Kasumi-1 (cell line): Measurements from ENCODE around the gene TRIM41.

Source experiments
- DNase-seq, 2 experiments: peaks; one replicate each; lab custom pipeline; 2025; lab: John Stamatoyannopoulos, UW

Gene TRIM41

GRCh38 chr5:181233088-181233800 is 10.2 kb downstream of the TRIM41 start:
- no peak for DNase-seq

GRCh38 chr5:181233801-181234454 is 10.8 kb downstream of the TRIM41 start:
- no peak for DNase-seq

- no peak for DNase-seq
Observed at GRCh38 chr5:181234455-181235306, 11.6 kb downstream of the TRIM41 start.

GRCh38 chr5:181235323-181235688 is 12.2 kb downstream of the TRIM41 start:
- DNase-seq = no peak

- no peak for DNase-seq
Observed at GRCh38 chr5:181235689-181236366, 12.7 kb downstream of the TRIM41 start.

DNA sequence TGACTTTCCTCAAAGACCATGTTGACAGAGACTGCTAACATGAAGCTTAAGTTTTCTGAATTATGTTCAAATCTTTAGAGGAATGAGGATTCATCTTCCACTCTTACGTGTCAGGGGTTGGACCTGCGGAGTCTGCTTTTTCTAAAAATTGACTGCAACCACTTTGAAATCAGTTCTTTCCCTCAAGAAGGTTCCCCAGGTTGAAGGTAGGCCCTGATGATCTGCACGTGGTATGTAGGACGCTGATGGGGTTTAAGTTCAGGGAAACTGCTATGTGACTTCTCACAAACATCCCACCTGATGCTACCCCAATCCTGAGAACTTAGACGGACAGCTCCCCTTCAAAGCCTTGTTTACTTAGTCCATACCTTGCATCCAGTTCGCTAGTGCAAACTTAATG is 13.4 kb downstream of the TRIM41 start:
- DNase-seq = no peak

DNA sequence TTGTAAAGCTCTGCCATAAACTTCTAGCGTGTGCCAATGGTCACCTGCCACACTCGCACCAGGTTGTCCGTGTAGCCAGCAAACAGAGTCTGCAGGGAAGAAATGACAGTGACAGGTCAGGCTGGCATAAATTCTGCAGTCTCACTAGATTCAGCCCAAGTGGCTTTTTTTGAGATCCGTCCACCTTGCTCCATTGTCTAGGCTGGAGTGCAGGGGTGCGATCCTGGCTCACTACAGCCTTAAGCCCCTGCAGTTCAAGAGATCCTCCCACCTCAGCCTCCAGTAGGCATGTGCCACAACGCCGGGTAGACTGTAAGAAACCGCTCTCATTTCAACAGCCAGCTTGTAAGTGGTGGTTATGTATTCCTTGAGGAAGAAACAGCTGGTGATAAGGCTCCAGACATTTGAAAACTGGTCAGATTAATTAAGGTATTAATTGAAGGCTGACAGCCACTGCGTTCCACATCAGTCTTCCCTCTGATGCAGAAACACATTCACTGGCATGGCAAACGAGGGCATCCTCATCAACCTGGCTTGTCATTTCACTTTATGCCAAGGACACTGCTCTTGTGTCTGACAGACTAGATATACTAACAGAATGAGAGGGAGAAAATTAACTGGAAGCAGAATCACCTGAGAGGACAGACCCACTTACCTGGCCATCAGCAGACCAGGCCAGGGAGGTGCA is 14.0 kb downstream of the TRIM41 start:
- no peak for DNase-seq

DNA sequence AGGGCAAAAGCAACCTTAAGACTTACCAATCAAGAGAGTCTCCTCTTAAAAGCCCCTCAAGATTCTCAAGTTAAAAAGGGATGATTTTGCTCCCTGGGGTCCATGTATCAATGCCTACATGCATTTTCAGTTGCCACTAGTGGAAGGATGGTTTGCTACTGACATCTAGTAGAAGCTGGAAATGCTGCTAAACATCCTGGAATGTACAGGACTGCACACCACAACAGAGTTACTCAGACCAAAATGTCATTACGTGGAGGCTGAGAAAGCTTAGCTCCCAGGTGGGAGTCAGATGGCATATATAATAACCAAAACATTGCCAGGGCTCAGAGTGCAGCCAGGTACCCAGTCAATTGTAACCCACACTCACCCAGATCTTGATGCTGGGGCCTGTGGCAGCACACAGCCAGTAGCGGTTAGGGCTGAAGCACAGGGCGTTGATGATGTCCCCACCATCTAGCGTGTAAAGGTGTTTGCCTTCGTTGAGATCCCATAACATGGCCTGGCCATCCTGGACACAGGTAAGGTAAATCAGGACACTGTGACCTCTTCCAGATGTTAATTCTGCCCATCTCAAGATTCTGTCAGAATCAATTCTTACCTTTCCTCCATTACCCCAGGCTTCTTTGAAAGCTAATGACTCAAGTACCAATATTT is 14.8 kb downstream of the TRIM41 start:
- no peak for DNase-seq

- DNase-seq = no peak
Observed at GRCh38 chr5:181239062-181239663, 16.1 kb downstream of the TRIM41 start.

GRCh38 chr5:181241393-181241975 is 18.4 kb downstream of the TRIM41 start:
- DNase-seq = no peak

DNA sequence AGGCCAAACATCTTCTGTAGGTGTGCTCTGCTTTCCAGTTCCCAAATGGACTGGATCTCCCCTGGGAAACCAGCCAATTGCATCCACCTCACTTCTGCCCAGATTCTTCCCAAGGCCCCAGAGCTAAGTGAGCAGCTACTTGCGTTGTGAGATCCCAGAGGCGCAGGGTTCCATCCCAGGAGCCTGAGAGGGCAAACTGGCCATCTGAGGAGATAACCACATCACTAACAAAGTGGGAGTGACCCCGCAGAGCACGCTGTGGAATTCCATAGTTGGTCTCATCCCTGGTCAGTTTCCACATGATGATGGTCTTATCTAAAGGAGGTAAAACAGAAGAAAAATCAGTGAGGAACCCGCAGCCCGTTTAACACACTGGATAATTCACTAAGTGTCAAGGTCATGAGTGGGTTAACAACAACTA is 19.0 kb downstream of the TRIM41 start:
- no peak for DNase-seq

- no peak for DNase-seq
Observed at GRCh38 chr5:181243018-181243563, 20.0 kb downstream of the TRIM41 start.

DNA sequence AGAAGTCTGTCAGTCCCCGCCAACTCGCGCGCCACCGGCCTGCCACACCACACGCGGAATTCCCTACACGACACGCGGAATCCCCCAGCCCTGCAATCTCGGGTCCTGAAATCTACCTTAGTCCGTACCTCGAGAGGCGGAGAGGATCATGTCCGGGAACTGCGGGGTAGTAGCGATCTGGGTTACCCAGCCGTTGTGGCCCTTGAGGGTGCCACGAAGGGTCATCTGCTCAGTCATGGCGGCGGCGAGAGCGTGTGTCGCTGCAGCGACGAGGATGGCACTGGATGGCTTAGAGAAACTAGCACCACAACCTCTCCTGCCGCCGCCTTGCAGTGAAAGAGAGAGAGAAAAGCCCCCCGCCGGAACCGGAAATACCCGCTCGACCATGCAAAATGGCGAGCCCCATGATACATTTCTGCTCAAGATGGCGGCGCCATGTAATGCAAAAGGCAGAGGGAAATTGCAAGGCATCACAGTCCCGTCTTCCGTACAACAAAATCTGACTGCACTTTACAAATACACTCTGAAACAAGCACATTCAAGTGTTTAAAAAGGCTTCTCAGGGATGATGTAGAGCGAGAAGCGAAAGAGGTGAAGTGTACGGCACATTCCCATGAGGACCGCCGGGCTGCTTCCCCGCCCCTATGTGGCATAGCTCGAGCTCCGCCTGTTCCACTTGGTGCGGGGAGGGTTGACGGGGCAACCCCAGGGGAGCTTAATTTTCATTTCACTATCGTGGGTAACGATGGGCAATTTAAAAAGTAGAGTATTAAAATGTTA is 20.7 kb downstream of the TRIM41 start, which contains the start of gene RACK1:
Gene RACK1 (minus strand): TSS at position 343 of the 780 bp plus-strand sequence. CDS start 106 bp downstream, at position 237.
- DNase-seq = no peak

DNA sequence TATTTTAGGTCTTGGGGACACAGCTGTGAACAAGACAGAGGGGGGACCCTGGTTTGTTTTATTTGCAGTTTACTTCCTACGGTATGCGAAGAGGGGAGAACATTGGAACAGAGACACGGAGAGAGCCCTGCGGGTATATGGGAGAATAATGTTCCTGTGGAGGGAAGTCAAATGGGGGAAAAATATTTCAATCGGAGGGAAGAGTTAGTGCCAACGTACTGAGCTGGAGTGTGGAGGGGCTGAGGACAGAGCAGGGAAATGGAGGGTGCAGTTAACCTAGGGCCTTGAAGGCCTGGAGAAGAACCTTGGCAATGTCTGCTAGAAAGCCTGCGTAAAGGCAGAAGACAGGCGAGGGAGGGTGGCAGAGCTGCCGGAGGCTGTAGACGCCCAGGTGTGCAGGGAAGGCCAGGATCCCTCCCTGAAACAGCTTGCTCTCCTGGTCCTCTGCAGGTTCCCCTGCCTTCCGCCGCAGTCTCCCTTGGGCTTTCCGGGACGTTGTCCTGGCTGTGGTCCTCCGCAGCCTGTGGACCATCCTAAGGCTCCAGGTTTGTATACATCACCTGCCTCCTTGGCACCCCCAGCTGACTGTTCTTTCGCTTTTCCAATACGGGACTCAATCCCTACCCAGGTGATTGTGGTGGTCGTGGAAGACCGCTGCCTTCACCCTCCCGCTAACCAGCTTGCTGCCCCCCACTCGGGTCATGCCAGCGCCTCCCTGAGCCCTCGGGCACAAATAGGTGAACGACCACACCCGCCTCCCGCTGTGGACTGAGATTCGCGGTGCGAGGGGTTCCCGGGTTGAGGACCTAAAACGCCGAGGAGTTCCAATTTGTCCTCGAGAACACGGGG is 22.6 kb downstream of the TRIM41 start:
- no peak for DNase-seq

- DNase-seq = no peak
Observed at GRCh38 chr5:181246276-181247049, 23.4 kb downstream of the TRIM41 start.

- no peak for DNase-seq
Observed at GRCh38 chr5:181248277-181248676, 25.2 kb downstream of the TRIM41 start.

DNA sequence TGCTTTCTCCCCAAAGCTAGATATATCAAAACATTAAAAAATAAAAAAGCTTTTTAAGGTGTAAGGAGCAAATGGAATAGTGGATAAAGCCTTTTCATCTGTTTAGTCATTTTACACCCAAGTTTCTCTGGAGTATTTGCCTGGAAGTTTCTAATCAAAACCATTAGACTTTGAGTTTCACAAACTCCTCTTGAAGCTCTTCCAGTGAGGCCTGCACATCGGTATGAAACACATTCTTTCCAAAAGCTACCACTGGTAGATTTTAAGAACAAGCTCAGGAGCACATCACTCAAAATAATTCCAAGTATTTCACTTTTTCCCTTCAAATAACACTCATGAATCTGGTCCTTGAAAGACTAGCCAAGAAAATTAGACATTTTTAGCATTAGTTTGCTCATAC is 32.2 kb downstream of the TRIM41 start:
- no peak for DNase-seq
